Prostate gland (tissue), 2 donors: ENCODE results near the gene SH3PXD2B. TPM values are rescaled to one million over a fixed set of nuclear protein-coding genes. Genes with fewer than 3 reads are reported as not detected.

Source experiments
- DNase-seq: peaks from one replicate; pipeline ENCODE4 v3.0.0-alpha.2; 2019; ENCODE audit warnings: low spot score
- H3K27ac ChIP-seq, 2 donors: fragments of 200-600 bp; sonication (generic); 2 replicates each; pipeline ENCODE4 v1.5.1; 2017 to 2019
- H3K27me3 ChIP-seq: fragments of 200-600 bp; sonication (generic); replicated peaks from 2 replicates; pipeline ENCODE4 v1.5.1; 2019; ENCODE audit not compliant: insufficient read depth
- H3K36me3 ChIP-seq, 2 donors: fragments of 200-600 bp; sonication (generic); 1 replicate in 1 of 2; 2 replicates in 1 of 2; pipeline versions ENCODE4 v1.5.1 to v1.8.1; 2017 to 2019
- H3K4me1 ChIP-seq: fragments of 200-600 bp; sonication (generic); replicated peaks from 2 replicates; pipeline ENCODE4 v1.5.1; 2019
- H3K4me3 ChIP-seq, 2 donors: fragments of 200-600 bp; sonication (generic); 2 replicates each; pipeline ENCODE4 v1.5.1; 2017 to 2019
- H3K9me3 ChIP-seq: fragments of 200-600 bp; sonication (generic); 2 replicates; pipeline ENCODE4 v1.5.1; 2017
- CTCF ChIP-seq, 4 experiments: fragments of 200-600 bp in 2 of 4; fragments of 450-650 bp in 2 of 4; sonication (generic) in 2 of 4; IDR thresholded peaks; 1 replicate in 3 of 4; 2 replicates in 1 of 4; pipeline ENCODE4 v1.5.1; 2016 to 2019; ENCODE audit warnings: antibody characterized with exemption in 4 of 4, mild to moderate bottlenecking in 2 of 4, moderate library complexity in 2 of 4
- POLR2A ChIP-seq: fragments of 450-650 bp; IDR thresholded peaks from one replicate; pipeline ENCODE4 v1.6.1; 2016; ENCODE audit warnings: antibody characterized with exemption, mild to moderate bottlenecking
- POLR2AphosphoS5 ChIP-seq: sonication (generic); formaldehyde crosslinking; IDR thresholded peaks from one replicate; pipeline ENCODE4 v1.6.1; 2017; ENCODE audit warnings: antibody characterized with exemption
- WGBS: methylation state at CpG from one replicate; pipeline ENCODE4 v1.1.5; 2018; 5-methylcytosine and 5-hydroxymethylcytosine counted together
- intact Hi-C: fragments of 100-400 bp; cut with DNase I; formaldehyde crosslinking; loops from one replicate; pipeline ENCODE4 v1.14.2; 2022
- total RNA-seq, 2 donors: library from RNA; depleted of rRNA; stranded (reverse); fragments of >200 nt; gene quantifications; one replicate each; pipeline ENCODE4 v1.1.0, GENCODE V29; 2016

Gene SH3PXD2B
- total RNA-seq = 10 to 100 TPM; 15.8 to 38.0 TPM

DNA sequence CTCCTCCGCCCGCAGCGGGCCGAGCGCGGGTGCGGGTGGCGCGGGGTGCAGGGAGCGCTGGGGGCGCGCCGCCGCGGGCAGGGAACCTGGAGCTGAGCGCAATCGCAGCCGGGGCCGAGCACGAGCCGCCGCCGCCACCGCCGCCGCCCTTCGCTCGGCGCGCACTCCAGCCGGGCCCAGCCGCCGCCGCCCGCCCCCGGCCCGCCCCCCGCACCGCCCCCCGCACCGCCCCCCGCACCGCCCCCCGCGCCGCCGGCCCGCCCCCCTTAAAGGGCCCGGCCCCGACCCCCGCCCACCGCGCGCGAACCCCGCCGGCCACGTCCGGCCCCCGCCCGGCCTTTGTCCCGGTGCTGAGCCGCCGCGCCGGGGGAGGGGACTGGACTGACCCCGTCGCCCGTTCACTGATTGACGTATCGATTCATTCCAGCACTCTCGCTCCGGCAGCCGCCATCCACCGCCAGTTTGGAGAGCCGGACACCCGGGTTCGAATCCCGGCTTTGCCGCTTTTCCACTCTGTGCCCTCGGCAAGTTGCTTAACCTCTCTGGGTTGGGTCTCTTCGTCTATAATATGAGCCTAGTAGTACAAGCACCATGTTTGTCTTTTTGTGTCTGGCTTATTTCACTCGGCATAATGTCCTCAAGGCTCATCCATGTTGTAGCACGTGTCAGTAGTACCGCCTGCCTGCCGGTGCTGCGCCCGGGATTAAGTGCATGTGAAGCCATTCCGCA, at the start of gene SH3PXD2B:
Gene SH3PXD2B (minus strand): TSS at position 168 of the 729 bp plus-strand sequence. CDS start 173 bp downstream, outside the sequence.
- no peaks in the 10 kb centered on the region for H3K27me3 ChIP-seq
- no peaks in the 10 kb centered on the region for H3K36me3 ChIP-seq
- DNase-seq = peak; percentile 39
- 4% methylated on average over 42 of the region's 89 CpGs for WGBS
- intact Hi-C loops = loop anchor here (5.0 to 10.0 kb wide), 2 partner anchors 42 to 170 kb away; partner anchors contain the start of gene UBTD2
- H3K4me1 ChIP-seq = peaks cover 5% of the 10 kb centered on the region
- TF ChIP-seq POLR2A (peak; percentile 19), CTCF (IDR thresholded peaks at IDR 0.05) (no peak), POLR2AphosphoS5 (no peak)
- peak within 1 kb of the TSS; percentile 80 to 92 for H3K4me3 ChIP-seq
- H3K27ac ChIP-seq = peak within 1 kb of the TSS; percentile 81 to 85
- no peaks in the 10 kb centered on the region for H3K9me3 ChIP-seq

DNA sequence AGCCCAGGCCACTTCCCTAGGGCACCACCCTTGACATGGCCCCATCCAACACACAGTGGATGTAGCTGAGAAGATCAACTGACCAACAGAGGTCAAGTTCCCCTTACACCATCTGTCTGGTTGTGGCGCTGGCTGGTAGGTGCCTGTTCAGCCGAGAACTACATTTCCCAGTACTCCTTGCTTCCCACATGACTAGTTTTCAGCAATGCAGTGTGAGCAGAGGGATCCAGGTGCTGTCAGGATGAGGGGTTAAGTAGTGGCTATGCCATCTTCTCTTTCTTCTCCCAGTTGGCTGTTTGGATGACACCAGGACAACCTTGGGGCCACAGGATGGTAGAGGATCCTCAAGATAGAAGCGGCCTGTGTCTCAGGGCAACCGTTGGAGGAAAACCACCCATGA, 48.6 kb upstream of the SH3PXD2B start:
- H3K27me3 ChIP-seq = no peaks in the 10 kb centered on the region
- H3K4me3 ChIP-seq = no peak overlapping the region
- TF ChIP-seq POLR2A = no peak
- peak; percentile 2 for DNase-seq
- intact Hi-C loops = no loop called here
- no peaks in the 10 kb centered on the region for H3K4me1 ChIP-seq
- H3K36me3 ChIP-seq = no peaks in the 10 kb centered on the region
- 95% methylated on average over 4 of the region's 4 CpGs for WGBS
- no peak overlapping the region for H3K27ac ChIP-seq
- no peaks in the 10 kb centered on the region for H3K9me3 ChIP-seq

DNA sequence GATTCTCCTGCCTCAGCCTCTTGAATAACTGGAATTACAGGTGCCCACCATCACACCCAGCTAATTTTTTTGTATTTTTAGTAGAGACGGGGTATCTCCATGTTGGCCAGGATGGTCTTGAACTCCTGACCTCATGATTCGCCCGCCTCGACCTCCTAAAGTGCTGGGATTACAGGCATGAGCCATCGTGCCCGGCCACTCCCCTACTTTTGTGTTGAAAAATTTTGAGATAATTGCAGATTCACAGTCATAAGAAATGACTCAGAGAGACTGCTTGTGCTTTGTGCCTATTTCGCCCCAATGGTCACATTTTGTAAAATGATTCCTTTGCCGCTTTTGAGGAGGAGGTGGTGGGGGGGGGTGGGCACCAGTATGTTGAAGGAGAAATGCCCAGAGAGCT, 48.1 kb upstream of the SH3PXD2B start:
- H3K9me3 ChIP-seq = no peaks in the 10 kb centered on the region
- H3K27ac ChIP-seq = no peak overlapping the region
- DNase-seq = peak; percentile 1
- intact Hi-C loops = no loop called here
- no peaks in the 10 kb centered on the region for H3K36me3 ChIP-seq
- H3K4me3 ChIP-seq = no peak overlapping the region
- H3K27me3 ChIP-seq = no peaks in the 10 kb centered on the region
- TF ChIP-seq POLR2A = no peak
- no peak for TF ChIP-seq POLR2AphosphoS5
- no peak for TF ChIP-seq CTCF (IDR thresholded peaks at IDR 0.05)
- 81% methylated on average over 8 of the region's 8 CpGs for WGBS
- H3K4me1 ChIP-seq = no peaks in the 10 kb centered on the region

DNA sequence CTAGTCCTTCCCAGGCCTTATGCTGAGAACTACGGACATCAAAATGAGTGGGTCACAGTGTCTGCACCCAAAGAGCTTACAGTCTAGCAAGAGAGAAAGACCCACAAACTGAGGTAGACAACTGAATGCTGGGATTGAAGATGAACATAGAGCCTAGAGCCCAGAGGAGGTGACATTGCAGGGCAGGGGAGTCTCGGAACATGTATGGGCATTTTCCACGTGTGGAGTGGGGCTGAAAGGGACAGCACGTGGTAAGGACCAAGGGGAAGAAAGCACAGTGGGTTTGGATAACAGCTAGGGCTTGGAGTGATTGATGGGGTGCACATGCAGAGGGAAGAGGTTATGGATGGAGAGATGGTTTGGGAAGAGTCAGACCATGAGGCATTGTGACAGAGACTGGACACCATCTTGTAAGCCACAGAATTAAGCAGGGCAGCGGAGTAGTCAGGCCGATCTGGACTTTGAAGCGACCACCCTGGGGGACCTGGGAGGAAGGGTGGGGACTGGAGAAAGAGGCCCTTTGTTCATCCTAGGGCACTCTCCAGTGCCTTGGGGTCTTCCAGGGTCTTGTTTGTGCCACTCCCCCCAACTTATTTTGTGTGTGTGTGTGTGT, 47.5 kb upstream of the SH3PXD2B start:
- intact Hi-C loops = no loop called here
- no peaks in the 10 kb centered on the region for H3K4me1 ChIP-seq
- TF ChIP-seq POLR2A = no peak
- TF ChIP-seq POLR2AphosphoS5 = no peak
- no peak for TF ChIP-seq CTCF (IDR thresholded peaks at IDR 0.05)
- DNase-seq = peak; percentile 2
- no peaks in the 10 kb centered on the region for H3K9me3 ChIP-seq
- H3K27me3 ChIP-seq = no peaks in the 10 kb centered on the region
- H3K36me3 ChIP-seq = no peaks in the 10 kb centered on the region
- no peak overlapping the region for H3K27ac ChIP-seq
- no peak overlapping the region for H3K4me3 ChIP-seq
- WGBS = 79% methylated on average over 7 of the region's 7 CpGs

GRCh38 chr5:172499287-172499686, 45.0 kb upstream of the SH3PXD2B start:
- TF ChIP-seq POLR2A (no peak), CTCF (IDR thresholded peaks at IDR 0.05) (no peak), POLR2AphosphoS5 (no peak)
- no peaks in the 10 kb centered on the region for H3K27me3 ChIP-seq
- H3K4me3 ChIP-seq = no peak overlapping the region
- no peak overlapping the region for H3K27ac ChIP-seq
- H3K36me3 ChIP-seq = no peaks in the 10 kb centered on the region
- WGBS = 90% methylated on average over 2 of the region's 2 CpGs
- intact Hi-C loops = no loop called here
- no peaks in the 10 kb centered on the region for H3K4me1 ChIP-seq
- H3K9me3 ChIP-seq = no peaks in the 10 kb centered on the region
- DNase-seq = peak; percentile 2
